GM21423 (cell line): Measurements from ENCODE around the gene PATZ1.
"Not testable (repeated sequence)": the region's sequence is repeated elsewhere in the genome, so short reads cannot be mapped to it uniquely, and the experiment has no call there.

Experiments used
- ATAC-seq: cut with Tn5 transposase; IDR thresholded peaks from one replicate; pipeline ENCODE4 v1.9.1; 2021; ENCODE audit warnings: mild to moderate bottlenecking, moderate library complexity; ENCODE audit not compliant: unreplicated experiment

PATZ1 gene

DNA sequence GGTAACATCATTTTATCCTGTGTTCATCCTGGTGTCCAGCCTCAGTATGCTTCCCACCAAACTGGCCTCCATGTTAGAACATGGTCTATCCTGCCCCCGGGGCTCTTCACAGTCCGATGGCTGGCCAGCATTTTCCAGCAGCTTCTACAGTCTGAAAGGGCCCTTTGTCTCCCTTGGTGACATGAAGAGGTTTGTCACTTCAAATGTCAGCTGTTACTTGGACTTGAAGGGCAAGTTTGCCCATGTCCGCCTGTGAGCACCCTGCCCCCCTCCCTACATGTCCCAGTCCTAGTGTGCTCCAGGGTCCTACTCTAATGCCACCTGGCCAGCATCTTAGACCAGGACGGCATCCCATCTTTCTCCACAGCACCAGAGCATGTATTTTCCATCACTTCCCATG lies 24.7 kb downstream of the PATZ1 start:
- no peak for ATAC-seq

GRCh38 chr22:31314220-31314619 lies 31.9 kb downstream of the PATZ1 start:
- not testable (repeated sequence) for ATAC-seq

- no peak for ATAC-seq
These were observed 32.6 kb downstream of the PATZ1 start for GRCh38 chr22:31313366-31314147.

DNA sequence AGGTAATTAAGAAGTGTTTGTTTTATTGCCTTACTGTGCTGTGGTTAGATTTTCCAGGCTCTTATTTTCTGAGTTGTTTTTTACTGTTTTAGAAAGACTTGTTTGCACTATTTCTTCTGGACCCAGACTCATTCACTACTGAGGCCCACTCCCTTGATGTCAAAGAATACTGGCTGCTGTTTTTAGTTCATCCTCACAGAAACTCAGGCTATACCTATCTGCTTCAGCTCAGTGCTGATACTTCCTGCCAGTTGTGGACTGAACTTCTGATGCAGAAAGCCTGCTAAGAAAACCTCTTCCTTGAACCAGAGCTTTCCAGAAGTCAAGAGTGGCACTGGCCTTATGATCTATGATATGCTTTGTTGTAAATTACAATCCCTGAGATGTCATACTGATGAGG lies 38.0 kb downstream of the PATZ1 start:
- ATAC-seq = no peak

DNA sequence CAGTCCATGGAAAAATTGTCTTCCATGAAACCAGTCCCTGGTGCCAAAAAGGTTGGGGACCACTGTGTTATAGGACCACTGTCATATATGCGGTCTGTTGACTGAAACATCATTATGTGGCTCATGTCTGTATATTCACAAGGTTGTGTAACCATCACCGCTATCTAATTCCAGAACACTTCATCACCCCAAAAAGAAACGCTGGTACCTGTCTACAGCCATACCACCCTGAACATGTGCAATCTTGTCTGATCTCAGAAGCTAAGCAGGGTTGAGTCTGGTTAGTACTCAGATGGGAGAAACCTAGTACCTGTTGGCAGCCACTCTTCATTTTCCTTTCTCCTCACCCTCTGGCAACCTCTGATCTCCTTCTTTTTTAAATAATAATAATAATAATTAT lies 41.0 kb downstream of the PATZ1 start:
- no peak for ATAC-seq

GRCh38 chr22:31302537-31302936 lies 43.6 kb downstream of the PATZ1 start:
- no peak for ATAC-seq

DNA sequence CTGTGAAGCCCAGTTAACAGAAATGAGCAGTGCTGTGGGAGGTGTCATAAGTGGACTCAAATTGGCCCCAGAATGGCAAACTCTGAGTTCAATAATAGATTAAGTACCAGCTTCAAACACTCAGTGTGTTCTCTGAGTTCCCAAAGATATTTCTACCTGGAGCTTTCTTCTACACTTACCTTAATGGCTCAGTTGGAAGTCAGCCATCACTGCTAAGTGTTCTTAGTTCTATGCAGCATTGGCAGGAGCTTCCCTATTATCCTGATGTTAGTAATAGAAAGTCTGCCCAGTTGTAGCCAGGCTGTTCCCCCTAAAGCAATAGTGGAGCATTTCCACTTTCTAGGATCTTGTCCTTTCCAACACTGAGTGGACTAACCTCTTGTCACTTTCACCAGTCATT lies 44.1 kb downstream of the PATZ1 start:
- no peak for ATAC-seq

- ATAC-seq = no peak
These were observed 45.2 kb downstream of the PATZ1 start for GRCh38 chr22:31300896-31301295.

- ATAC-seq = no peak
These were observed 50.1 kb downstream of the PATZ1 start for GRCh38 chr22:31295831-31296657.

GRCh38 chr22:31295360-31295759 lies 50.8 kb downstream of the PATZ1 start:
- ATAC-seq = no peak

GRCh38 chr22:31292236-31292989 lies 53.7 kb downstream of the PATZ1 start, which contains the start of gene PIK3IP1:
Gene PIK3IP1, minus strand, starts transcription at chr22:31292488. Its CDS starts 144 bp downstream, at chr22:31292344.
- no peak for ATAC-seq

DNA sequence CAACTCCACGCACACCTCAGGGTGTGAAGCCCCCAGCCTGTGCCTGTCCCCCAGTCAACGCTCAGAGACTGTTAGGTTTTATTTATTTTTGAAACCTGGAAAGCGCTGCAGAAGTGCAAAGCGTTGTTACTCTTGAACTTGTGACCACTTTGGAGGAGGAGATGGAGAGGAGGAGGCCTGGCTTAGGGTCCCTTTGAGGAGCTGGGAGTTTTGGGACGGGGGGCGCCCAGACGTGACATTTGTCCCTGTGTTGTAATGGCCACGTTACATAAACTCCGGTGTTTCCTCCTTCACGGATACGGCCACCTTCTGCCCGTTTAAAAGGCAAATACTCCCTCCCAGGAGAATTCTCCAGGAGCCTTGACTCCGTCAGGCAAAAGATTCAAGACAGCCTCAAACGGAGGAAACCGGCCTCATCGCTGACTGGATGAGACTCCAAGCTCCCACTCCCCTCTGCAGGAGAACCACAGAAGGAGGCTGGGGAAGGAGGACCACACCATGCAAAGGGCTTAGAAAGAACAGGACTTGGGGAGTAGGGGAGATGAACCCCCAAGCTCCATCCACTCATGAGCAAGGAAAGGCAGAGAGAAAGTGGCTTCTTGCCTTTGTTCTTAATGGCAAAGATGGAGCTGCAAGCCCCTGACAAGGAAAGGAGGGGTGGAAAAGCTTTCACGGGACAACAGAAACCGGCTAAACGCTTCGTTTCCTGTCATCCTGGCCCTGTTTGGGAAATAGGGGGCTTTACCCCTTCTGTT lies 54.5 kb downstream of the PATZ1 start:
- ATAC-seq = no peak

DNA sequence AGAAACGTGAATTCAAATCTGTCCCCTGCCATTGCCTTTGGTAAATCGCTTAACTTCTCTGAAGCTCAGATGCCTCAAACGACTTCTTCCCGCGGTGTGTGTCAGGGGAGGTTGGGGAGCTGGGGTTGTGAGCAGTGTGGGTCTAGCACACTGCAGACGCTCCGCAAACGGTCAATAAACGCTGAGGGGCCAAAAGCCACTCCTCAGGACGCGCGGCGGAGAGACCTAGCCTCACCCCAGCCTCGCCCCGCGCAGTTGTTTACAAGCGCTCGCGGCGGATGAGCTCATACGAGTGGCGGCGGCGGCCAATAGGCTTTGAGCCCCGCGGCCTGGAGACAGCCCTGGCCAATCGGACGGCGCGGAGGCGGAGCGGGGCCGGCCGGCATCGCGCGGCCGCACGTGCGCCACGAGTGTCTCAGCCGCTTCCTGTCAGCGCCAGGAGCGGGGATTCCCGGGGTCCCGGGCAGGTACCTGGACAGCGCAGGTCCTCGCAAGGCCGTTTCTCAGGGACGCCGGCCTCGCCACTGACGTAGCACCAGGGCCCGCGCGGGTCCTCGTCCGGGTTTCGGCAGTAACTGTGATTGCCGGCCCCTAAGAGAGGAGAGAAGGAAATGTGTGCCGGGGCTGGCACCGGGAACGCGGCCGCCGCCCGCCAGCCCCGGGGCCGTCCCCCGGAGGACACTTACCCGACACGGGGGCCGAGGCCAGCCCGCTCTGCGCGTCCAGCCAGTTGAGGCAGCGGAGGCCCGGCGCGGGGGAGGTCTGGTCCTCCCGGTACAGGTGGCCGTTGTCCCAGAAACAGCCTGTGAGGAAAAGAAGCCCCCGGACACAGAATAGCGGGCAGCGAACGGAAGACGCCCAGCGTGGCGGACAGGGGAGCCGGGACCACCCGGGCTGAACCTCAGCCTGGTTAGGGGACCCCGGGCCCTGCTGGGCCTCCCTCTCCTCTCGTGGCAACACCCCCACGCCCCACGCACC lies 55.4 kb downstream of the PATZ1 start:
- ATAC-seq = peak; percentile 88

DNA sequence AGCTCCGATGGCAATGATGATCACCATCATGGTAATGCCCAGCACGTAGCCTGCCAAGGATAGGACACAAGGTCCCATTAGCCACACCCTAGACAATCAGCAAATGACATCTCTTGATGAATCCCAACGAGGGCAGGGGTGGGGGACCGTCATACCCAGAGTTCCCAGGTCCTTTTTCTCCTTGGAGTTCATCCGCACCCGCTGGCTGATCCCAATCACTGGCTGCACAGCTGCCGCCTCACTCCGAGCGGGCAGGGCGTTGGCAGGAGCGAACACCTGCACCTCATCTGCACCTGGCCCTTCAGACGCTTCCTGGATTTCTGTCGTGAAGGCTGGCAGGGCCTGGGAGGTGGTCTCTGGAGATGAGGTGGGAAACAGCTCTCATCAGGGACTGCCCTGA lies 56.8 kb downstream of the PATZ1 start:
- ATAC-seq = no peak

- ATAC-seq = no peak
These were observed 57.5 kb downstream of the PATZ1 start for GRCh38 chr22:31288496-31289240.

GRCh38 chr22:31287818-31288495 lies 58.2 kb downstream of the PATZ1 start:
- ATAC-seq = no peak

- ATAC-seq = no peak
These were observed 59.5 kb downstream of the PATZ1 start for GRCh38 chr22:31286360-31287255.
